Uterus (tissue), 4 donors: ENCODE measurements around the gene CDC20B. TPM values are rescaled to one million over a fixed set of nuclear protein-coding genes. Genes with fewer than 3 reads are reported as not detected.
"Not testable (repeated sequence)": the region's sequence is repeated elsewhere in the genome, so short reads cannot be mapped to it uniquely, and the experiment has no call there.

Source experiments
- DNase-seq, 2 donors: peaks; one replicate each; pipeline ENCODE4 v3.0.0-alpha.2; 2019 to 2020
- H3K27ac ChIP-seq, 2 donors: fragments of 200-600 bp; sonication (generic); 1 replicate in 1 of 2; 2 replicates in 1 of 2; pipeline ENCODE4 v1.5.1; 2016 to 2018
- H3K27me3 ChIP-seq, 2 donors: fragments of 200-600 bp; sonication (generic); one replicate each; pipeline ENCODE4 v1.5.1; 2018 to 2019; ENCODE audit warnings: control low read depth in 1 of 2
- H3K36me3 ChIP-seq, 2 donors: fragments of 200-600 bp; sonication (generic); one replicate each; pipeline ENCODE4 v1.5.1; 2019; ENCODE audit warnings: control low read depth in 1 of 2
- H3K4me1 ChIP-seq, 2 donors: fragments of 200-600 bp; sonication (generic); one replicate each; pipeline ENCODE4 v1.5.1; 2018 to 2019; ENCODE audit warnings: control low read depth in 1 of 2
- H3K4me3 ChIP-seq, 2 donors: fragments of 200-600 bp; sonication (generic); 1 replicate in 1 of 2; 2 replicates in 1 of 2; pipeline ENCODE4 v1.5.1; 2018 to 2019; ENCODE audit warnings: mild to moderate bottlenecking in 1 of 2
- H3K9me3 ChIP-seq, 2 donors: fragments of 200-600 bp; sonication (generic); one replicate each; pipeline ENCODE4 v1.5.1; 2019; ENCODE audit warnings: control low read depth in 1 of 2
- POLR2A ChIP-seq, 2 donors: fragments of 450-650 bp; IDR thresholded peaks; one replicate each; pipeline ENCODE4 v1.6.1; 2016; ENCODE audit warnings: antibody characterized with exemption in 2 of 2, mild to moderate bottlenecking in 1 of 2, moderate library complexity in 1 of 2
- intact Hi-C: fragments of 100-400 bp; cut with DNase I; formaldehyde crosslinking; loops from one replicate; pipeline ENCODE4 v1.15.1; 2023; ENCODE audit warnings: low total_unique reads
- total RNA-seq, 4 donors: library from RNA; depleted of rRNA in 3 of 4; stranded (reverse); fragments of >200 nt in 3 of 4; gene quantifications; one replicate each; pipeline versions ENCODE4 v1.1.0 to v1.2.4, GENCODE V29; 2014 to 2023
- TF ChIP-seq, protein P1 (sequence below), 4 experiments: fragments of 200-600 bp in 2 of 4; fragments of 450-650 bp in 2 of 4; sonication (generic) in 2 of 4; IDR thresholded peaks; one replicate each; pipeline ENCODE4 v1.5.1; 2016 to 2019; ENCODE audit warnings: antibody characterized with exemption in 4 of 4, mild to moderate bottlenecking in 2 of 4, moderate library complexity in 1 of 4
- donor health status: DM: yes; HTN: yes; CAD: no.

CDC20B gene
- total RNA-seq, 4 donors from 2014 or later, result 0.35 TPM; not detected in 3

DNA sequence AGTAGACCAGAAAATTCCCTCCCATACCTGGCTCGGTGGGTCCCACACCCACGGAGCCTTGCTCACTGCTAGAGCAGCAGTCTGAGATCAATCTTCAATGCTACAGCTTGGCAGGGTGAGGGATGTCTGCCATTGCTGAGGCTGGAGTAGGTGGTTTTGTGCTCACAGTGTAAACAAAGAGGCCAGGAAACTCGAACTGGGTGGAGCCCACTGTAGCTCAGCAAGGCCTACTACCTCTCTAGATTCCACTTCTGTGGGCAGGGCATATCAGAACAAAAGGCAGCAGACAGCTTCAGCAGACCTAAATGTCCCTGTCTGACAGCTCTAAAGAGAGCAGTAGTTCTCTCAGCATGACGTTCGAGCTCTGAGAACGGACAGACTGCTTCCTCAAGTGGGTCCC lies 76.1 kb downstream of the CDC20B start:
- H3K36me3 ChIP-seq, result no peaks in the 10 kb centered on the region
- TF ChIP-seq, protein P1, sequence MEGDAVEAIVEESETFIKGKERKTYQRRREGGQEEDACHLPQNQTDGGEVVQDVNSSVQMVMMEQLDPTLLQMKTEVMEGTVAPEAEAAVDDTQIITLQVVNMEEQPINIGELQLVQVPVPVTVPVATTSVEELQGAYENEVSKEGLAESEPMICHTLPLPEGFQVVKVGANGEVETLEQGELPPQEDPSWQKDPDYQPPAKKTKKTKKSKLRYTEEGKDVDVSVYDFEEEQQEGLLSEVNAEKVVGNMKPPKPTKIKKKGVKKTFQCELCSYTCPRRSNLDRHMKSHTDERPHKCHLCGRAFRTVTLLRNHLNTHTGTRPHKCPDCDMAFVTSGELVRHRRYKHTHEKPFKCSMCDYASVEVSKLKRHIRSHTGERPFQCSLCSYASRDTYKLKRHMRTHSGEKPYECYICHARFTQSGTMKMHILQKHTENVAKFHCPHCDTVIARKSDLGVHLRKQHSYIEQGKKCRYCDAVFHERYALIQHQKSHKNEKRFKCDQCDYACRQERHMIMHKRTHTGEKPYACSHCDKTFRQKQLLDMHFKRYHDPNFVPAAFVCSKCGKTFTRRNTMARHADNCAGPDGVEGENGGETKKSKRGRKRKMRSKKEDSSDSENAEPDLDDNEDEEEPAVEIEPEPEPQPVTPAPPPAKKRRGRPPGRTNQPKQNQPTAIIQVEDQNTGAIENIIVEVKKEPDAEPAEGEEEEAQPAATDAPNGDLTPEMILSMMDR (IDR thresholded peaks at IDR 0.05), result no peak
- H3K4me1 ChIP-seq, result no peaks in the 10 kb centered on the region
- no peaks in the 10 kb centered on the region for H3K9me3 ChIP-seq
- H3K4me3 ChIP-seq, result no peak overlapping the region
- intact Hi-C loops, result no loop called here
- DNase-seq, result no peak
- no peak overlapping the region for H3K27ac ChIP-seq
- no peaks in the 10 kb centered on the region for H3K27me3 ChIP-seq

DNA sequence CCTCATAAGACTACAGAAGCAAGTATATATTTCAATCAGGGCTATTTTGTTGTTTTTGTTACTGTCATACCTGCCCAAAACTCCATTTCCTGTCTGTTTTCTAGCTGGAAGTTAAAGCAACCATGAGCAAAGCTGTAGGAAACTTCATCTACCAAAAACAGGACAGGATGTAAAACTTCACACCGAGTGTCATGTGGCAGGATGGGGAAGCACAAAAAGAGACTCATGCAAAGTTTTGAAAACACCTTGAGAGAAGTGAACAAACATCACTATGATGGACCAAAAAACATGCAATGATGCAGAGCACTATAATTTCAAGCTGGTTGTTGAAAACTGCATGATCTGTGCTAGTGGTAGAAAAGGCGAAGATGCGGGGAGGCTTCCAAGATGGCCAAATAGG lies 76.8 kb downstream of the CDC20B start:
- DNase-seq, result no peak
- H3K27ac ChIP-seq, result no peak overlapping the region
- no peaks in the 10 kb centered on the region for H3K9me3 ChIP-seq
- H3K4me3 ChIP-seq, result no peak overlapping the region
- H3K27me3 ChIP-seq, result no peaks in the 10 kb centered on the region
- TF ChIP-seq, protein P1 (IDR thresholded peaks at IDR 0.05), result no peak
- no peak for TF ChIP-seq POLR2A (IDR thresholded peaks at IDR 0.05)
- H3K36me3 ChIP-seq, result no peaks in the 10 kb centered on the region
- intact Hi-C loops, result no loop called here
- H3K4me1 ChIP-seq, result no peaks in the 10 kb centered on the region

GRCh38 chr5:55091011-55091410 lies 82.0 kb downstream of the CDC20B start:
- H3K4me1 ChIP-seq, H3K9me3 ChIP-seq, H3K27ac ChIP-seq, H3K36me3 ChIP-seq, intact Hi-C loops, H3K27me3 ChIP-seq, DNase-seq, H3K4me3 ChIP-seq: not testable (repeated sequence)

GRCh38 chr5:55089301-55089700 lies 83.7 kb downstream of the CDC20B start:
- DNase-seq, H3K36me3 ChIP-seq, H3K4me1 ChIP-seq, H3K27ac ChIP-seq, intact Hi-C loops, H3K27me3 ChIP-seq, H3K9me3 ChIP-seq, H3K4me3 ChIP-seq: not testable (repeated sequence)

- Histone ChIP-seq H3K36me3 (no peaks in the 10 kb centered on the region), H3K9me3 (no peaks in the 10 kb centered on the region), H3K27me3 (no peaks in the 10 kb centered on the region), H3K27ac (no peak overlapping the region), H3K4me1 (no peaks in the 10 kb centered on the region), H3K4me3 (no peak overlapping the region)
- no peak for DNase-seq
- TF ChIP-seq, protein P1 (IDR thresholded peaks at IDR 0.05), result no peak
- no peak for TF ChIP-seq POLR2A (IDR thresholded peaks at IDR 0.05)
- intact Hi-C loops, result no loop called here
These were observed 91.4 kb downstream of the CDC20B start for GRCh38 chr5:55081541-55081940.

DNA sequence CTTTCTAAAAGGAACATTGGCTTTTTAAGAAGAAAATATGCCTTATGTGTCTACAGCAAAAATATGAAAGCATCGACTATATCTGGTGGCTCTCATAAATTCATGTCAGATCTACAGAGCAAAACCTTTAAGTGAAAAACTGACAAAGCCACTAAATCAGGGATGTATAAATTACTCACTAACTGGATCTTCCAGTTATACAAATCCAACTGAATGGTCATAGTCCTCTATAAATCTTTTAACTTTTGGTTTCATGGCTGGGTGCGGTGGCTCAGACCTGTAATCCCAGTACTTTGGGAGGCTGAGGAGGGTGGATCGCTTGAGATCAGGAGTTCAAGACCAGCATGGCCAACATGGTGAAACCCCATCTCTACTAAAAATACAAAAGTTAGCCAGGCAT lies 99.8 kb downstream of the CDC20B start:
- TF ChIP-seq POLR2A (IDR thresholded peaks at IDR 0.05), result no peak
- TF ChIP-seq, protein P1 (IDR thresholded peaks at IDR 0.05), result no peak
- H3K36me3 ChIP-seq, result no peaks in the 10 kb centered on the region
- intact Hi-C loops, result no loop called here
- no peaks in the 10 kb centered on the region for H3K27me3 ChIP-seq
- no peak overlapping the region for H3K4me3 ChIP-seq
- no peak for DNase-seq
- H3K4me1 ChIP-seq, result no peaks in the 10 kb centered on the region
- no peaks in the 10 kb centered on the region for H3K9me3 ChIP-seq
- H3K27ac ChIP-seq, result no peak overlapping the region
